AG04449 (cell line): Measurements from ENCODE around the gene ABCA7.

ENCODE experiments used
- CTCF ChIA-PET: fragments of 350-600 bp; formaldehyde crosslinking; extraction: SDS; loops from one replicate; lab custom pipeline; 2021; ENCODE audit warnings: antibody characterized with exemption; lab: Yijun Ruan, JAX
- POLR2A ChIA-PET: fragments of 400-600, 350-600 bp; formaldehyde crosslinking; extraction: SDS; loops from one replicate; lab custom pipeline; 2020; ENCODE audit warnings: antibody characterized with exemption, inconsistent platforms; lab: Yijun Ruan, JAX
- DNase-seq: peaks from one replicate; pipeline ENCODE4 v3.0.0-alpha.2; 2010; ENCODE audit warnings: low read depth, low spot score
- H3K4me3 ChIP-seq: 2 replicates; pipeline ENCODE4 v1.5.1; 2011; ENCODE audit warnings: low read depth, mild to moderate bottlenecking, control low read depth, low read length
- CTCF ChIP-seq: IDR thresholded peaks from one replicate; pipeline ENCODE4 v1.5.1; 2011; ENCODE audit warnings: mild to moderate bottlenecking, moderate library complexity, low read length, control low read depth, inconsistent platforms; ENCODE audit not compliant: insufficient read depth; ENCODE audit errors: missing control alignments

Gene ABCA7

GRCh38 chr19:1067341-1067957 is 27.5 kb downstream of the ABCA7 start:
- CTCF ChIA-PET = interaction anchor here (0.8 to 3.5 kb wide), 7 partner anchors 9 to 127 kb away, joined by 3 to 15 read pairs (median 4); no protein-coding TSS in a partner anchor
- POLR2A ChIA-PET = no interaction called here
- no peak for TF ChIP-seq CTCF
- no peak for DNase-seq
- H3K4me3 ChIP-seq = peak overlapping the region; percentile 34

- no peak overlapping the region for H3K4me3 ChIP-seq
- CTCF ChIA-PET = interaction anchor here (1.0 to 1.4 kb wide), 3 partner anchors 10 to 127 kb away, joined by 3 to 4 read pairs (median 4); no protein-coding TSS in a partner anchor
- no peak for DNase-seq
- no peak for TF ChIP-seq CTCF
- POLR2A ChIA-PET = no interaction called here
Measured at GRCh38 chr19:1068009-1069001, 28.4 kb downstream of the ABCA7 start.

GRCh38 chr19:1069009-1069779 is 29.3 kb downstream of the ABCA7 start:
- CTCF ChIA-PET = no interaction called here
- H3K4me3 ChIP-seq = no peak overlapping the region
- TF ChIP-seq CTCF = no peak
- no peak for DNase-seq
- POLR2A ChIA-PET = interaction anchor here (0.6 kb wide), 1 partner anchor 116 kb away, joined by 3 read pairs; no protein-coding TSS in a partner anchor

- no peak overlapping the region for H3K4me3 ChIP-seq
- ChIA-PET POLR2A (no interaction called here), CTCF (interaction anchor here (1.1 kb wide), 1 partner anchor 13 kb away, joined by 5 read pairs; no protein-coding TSS in a partner anchor)
- TF ChIP-seq CTCF = peak; percentile 14
- DNase-seq = no peak
Measured at GRCh38 chr19:1070576-1070930, 30.6 kb downstream of the ABCA7 start.

GRCh38 chr19:1070931-1071791 is 31.3 kb downstream of the ABCA7 start:
- DNase-seq = no peak
- no peak for TF ChIP-seq CTCF
- H3K4me3 ChIP-seq = no peak overlapping the region
- ChIA-PET CTCF (interaction anchor here (0.8 to 1.1 kb wide), 2 partner anchors 13 to 14 kb away, joined by 3 to 5 read pairs; no protein-coding TSS in a partner anchor), POLR2A (no interaction called here)
